Neural progenitor cell (in vitro differentiated cells): ENCODE data around the gene ZNF343. TPM values are rescaled to one million over a fixed set of nuclear protein-coding genes. Genes with fewer than 3 reads are reported as not detected.

ENCODE experiments used
- DNase-seq: peaks from one replicate; pipeline ENCODE4 v3.0.0-alpha.2; 2016; ENCODE audit warnings: low spot score
- H2AFZ ChIP-seq: fragments of 200-600 bp; sonication (generic); replicated peaks from 2 replicates; pipeline ENCODE4 v1.6.1; 2016; ENCODE audit warnings: antibody characterized with exemption
- H3F3A ChIP-seq: fragments of 200-600 bp; sonication (generic); 2 replicates; pipeline ENCODE4 v1.6.1; 2016; ENCODE audit warnings: antibody characterized with exemption, low read depth
- H3K27ac ChIP-seq: fragments of 200-600 bp; sonication (generic); 2 replicates; pipeline ENCODE4 v1.5.1; 2016; ENCODE audit warnings: mild to moderate bottlenecking
- H3K27me3 ChIP-seq: fragments of 200-600 bp; sonication (generic); 2 replicates; pipeline ENCODE4 v1.6.1; 2016; ENCODE audit warnings: mild to moderate bottlenecking, moderate library complexity
- H3K36me3 ChIP-seq: fragments of 200-600 bp; sonication (generic); 2 replicates; pipeline ENCODE4 v1.5.1; 2016
- H3K4me1 ChIP-seq: fragments of 200-600 bp; sonication (generic); 2 replicates; pipeline ENCODE4 v1.6.1; 2016; ENCODE audit warnings: mixed run types
- H3K4me2 ChIP-seq: fragments of 200-600 bp; sonication (generic); 2 replicates; pipeline ENCODE4 v1.6.1; 2016
- H3K4me3 ChIP-seq: fragments of 200-600 bp; sonication (generic); 2 replicates; pipeline ENCODE4 v1.5.1; 2016
- H3K79me2 ChIP-seq: fragments of 200-600 bp; sonication (generic); 2 replicates; pipeline ENCODE4 v1.6.1; 2016; ENCODE audit warnings: low read depth
- H3K9ac ChIP-seq: fragments of 200-600 bp; sonication (generic); 2 replicates; pipeline ENCODE4 v1.6.1; 2016
- H3K9me3 ChIP-seq: fragments of 200-600 bp; sonication (generic); 2 replicates; pipeline ENCODE4 v1.5.1; 2016; ENCODE audit warnings: low read depth
- H4K20me1 ChIP-seq: fragments of 200-600 bp; sonication (generic); 2 replicates; pipeline ENCODE4 v1.6.1; 2016; ENCODE audit warnings: low read depth
- H3K27ac Mint-ChIP-seq: 3 replicates; pipeline ENCODE4 v1.8.0; 2021; ENCODE audit warnings: mixed read lengths
- H3K27me3 Mint-ChIP-seq: 2 replicates; pipeline ENCODE4 v1.8.0; 2022; ENCODE audit warnings: low read depth, mild to moderate bottlenecking, inconsistent platforms, moderate library complexity, mixed read lengths; ENCODE audit not compliant: insufficient read depth
- H3K36me3 Mint-ChIP-seq: 3 replicates; pipeline ENCODE4 v1.8.0; 2021; ENCODE audit warnings: mixed read lengths
- H3K4me1 Mint-ChIP-seq: 3 replicates; pipeline ENCODE4 v1.8.0; 2021; ENCODE audit warnings: mixed read lengths
- H3K4me3 Mint-ChIP-seq: 3 replicates; pipeline ENCODE4 v1.8.0; 2021; ENCODE audit warnings: mild to moderate bottlenecking, moderate library complexity, mixed read lengths
- H3K9me3 Mint-ChIP-seq: 3 replicates; pipeline ENCODE4 v1.8.0; 2020; ENCODE audit warnings: mixed read lengths
- EZH2 ChIP-seq: fragments of 200-600 bp; sonication (generic); IDR thresholded peaks from 2 replicates; pipeline ENCODE4 v1.6.1; 2017; ENCODE audit warnings: antibody characterized with exemption, mild to moderate bottlenecking, moderate library complexity
- EZH2phosphoT487 ChIP-seq: fragments of 200-600 bp; sonication (generic); IDR thresholded peaks from 2 replicates; pipeline ENCODE4 v1.6.1; 2017; ENCODE audit warnings: antibody characterized with exemption
- total RNA-seq: library from RNA; depleted of rRNA; stranded (reverse); fragments of >200 nt; gene quantifications from 2 replicates; pipeline ENCODE4 v1.2.3, GENCODE V29; 2015; ENCODE audit warnings: low replicate concordance
- TF ChIP-seq, protein P1 (sequence below): fragments of 200-600 bp; sonication (generic); IDR thresholded peaks from 2 replicates; pipeline ENCODE4 v1.5.1; 2017; ENCODE audit warnings: antibody characterized with exemption, mild to moderate bottlenecking

ZNF343 gene
- total RNA-seq, 1 donor from 2014 or later, result 7.4 TPM

DNA sequence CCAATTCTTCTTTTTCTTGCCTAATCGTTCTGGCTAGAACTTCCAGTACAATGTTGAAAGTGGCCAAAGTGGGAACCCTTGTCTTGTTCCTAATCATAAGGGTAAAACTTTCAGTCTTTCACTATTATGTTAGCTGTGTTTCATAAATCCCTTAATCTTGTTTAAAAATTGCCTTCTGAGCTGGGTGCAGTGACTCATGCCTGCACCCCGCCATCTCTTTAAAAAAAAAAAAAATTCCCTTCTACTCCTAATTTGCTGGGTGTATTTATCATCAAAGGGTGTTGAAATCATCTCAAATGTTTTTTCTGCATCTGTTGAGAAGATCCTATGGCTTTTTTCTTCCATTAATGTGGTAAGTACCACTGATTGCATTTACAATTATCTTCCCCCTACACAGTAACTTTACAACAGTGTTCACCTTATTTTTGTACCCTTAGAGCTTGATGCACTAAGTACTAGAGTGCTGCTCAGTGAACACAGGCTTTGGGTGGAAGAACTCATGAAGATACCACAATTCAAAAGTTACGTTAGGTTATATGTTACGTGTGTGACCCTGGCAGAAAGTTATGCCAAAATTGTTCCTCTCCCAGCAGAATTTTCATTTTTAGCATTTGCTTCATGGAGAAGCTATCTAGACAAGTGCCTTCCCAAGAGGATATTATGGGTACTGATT is 47.8 kb downstream of the ZNF343 start:
- no peak overlapping the region for H3K4me2 ChIP-seq
- TF ChIP-seq EZH2phosphoT487 (no peak), EZH2 (no peak)
- TF ChIP-seq, protein P1, sequence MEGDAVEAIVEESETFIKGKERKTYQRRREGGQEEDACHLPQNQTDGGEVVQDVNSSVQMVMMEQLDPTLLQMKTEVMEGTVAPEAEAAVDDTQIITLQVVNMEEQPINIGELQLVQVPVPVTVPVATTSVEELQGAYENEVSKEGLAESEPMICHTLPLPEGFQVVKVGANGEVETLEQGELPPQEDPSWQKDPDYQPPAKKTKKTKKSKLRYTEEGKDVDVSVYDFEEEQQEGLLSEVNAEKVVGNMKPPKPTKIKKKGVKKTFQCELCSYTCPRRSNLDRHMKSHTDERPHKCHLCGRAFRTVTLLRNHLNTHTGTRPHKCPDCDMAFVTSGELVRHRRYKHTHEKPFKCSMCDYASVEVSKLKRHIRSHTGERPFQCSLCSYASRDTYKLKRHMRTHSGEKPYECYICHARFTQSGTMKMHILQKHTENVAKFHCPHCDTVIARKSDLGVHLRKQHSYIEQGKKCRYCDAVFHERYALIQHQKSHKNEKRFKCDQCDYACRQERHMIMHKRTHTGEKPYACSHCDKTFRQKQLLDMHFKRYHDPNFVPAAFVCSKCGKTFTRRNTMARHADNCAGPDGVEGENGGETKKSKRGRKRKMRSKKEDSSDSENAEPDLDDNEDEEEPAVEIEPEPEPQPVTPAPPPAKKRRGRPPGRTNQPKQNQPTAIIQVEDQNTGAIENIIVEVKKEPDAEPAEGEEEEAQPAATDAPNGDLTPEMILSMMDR, result no peak
- no peak overlapping the region for H3K4me3 ChIP-seq
- Mint-ChIP-seq H3K27ac (no peak overlapping the region), H3K4me3 (no peak overlapping the region), H3K9me3 (no peaks in the 10 kb centered on the region), H3K27me3 (peaks cover 3% of the 10 kb centered on the region), H3K36me3 (peaks cover 42% of the 10 kb centered on the region), H3K4me1 (no peaks in the 10 kb centered on the region)
- H3K4me1 ChIP-seq, result no peaks in the 10 kb centered on the region
- H3K27me3 ChIP-seq, result no peaks in the 10 kb centered on the region
- H3K36me3 ChIP-seq, result peaks cover 45% of the 10 kb centered on the region
- H3F3A ChIP-seq, result peaks cover 75% of the 10 kb centered on the region
- H4K20me1 ChIP-seq, result peaks cover 44% of the 10 kb centered on the region
- DNase-seq, result no peak
- no peaks in the 10 kb centered on the region for H3K9me3 ChIP-seq
- H3K79me2 ChIP-seq, result peaks cover 23% of the 10 kb centered on the region
- no peak overlapping the region for H2AFZ ChIP-seq
- H3K9ac ChIP-seq, result no peak overlapping the region
- no peak overlapping the region for H3K27ac ChIP-seq

DNA sequence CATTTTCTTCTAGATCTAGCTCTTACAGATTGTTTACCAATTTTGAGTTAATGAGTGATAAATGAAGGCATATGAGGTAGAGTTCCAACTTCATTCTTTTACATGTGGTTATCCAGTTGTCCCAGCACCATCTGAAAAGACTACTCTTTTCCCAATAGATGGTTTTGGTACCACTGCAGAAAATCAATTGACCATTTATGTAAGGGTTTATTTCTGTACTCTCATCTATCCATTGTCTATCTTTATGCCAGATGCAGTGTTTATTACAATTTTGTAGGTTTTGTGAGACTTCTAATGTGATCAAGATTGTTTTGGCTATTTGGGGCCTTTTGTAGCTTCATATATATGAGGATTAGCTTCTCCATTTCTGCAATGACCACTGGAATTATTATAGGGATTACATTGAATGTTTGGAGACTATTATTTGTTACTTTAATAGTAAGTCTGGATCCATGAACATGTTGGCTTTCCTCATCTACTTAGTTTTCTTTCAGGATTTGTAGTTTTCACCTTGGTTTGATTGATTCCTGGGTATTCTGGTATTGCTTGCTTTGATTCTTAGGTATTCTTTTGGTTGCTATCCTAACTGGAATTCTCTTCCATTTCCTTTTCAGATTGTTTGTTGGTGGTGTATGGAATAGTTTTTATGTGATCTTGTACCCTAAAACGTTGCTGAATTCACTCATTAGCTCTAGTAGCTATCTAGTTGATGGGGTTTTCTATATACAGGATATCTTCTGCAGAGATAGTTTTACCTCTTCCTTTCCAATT is 48.5 kb downstream of the ZNF343 start:
- no peaks in the 10 kb centered on the region for H3K4me1 Mint-ChIP-seq
- H3K4me3 Mint-ChIP-seq, result no peak overlapping the region
- no peak for DNase-seq
- peaks cover 3% of the 10 kb centered on the region for H3K27me3 Mint-ChIP-seq
- H3K4me2 ChIP-seq, result no peak overlapping the region
- peaks cover 45% of the 10 kb centered on the region for H3K36me3 ChIP-seq
- no peak overlapping the region for H3K27ac ChIP-seq
- no peaks in the 10 kb centered on the region for H3K9me3 Mint-ChIP-seq
- H3K9me3 ChIP-seq, result no peaks in the 10 kb centered on the region
- H3K4me1 ChIP-seq, result no peaks in the 10 kb centered on the region
- H2AFZ ChIP-seq, result no peak overlapping the region
- H3F3A ChIP-seq, result peaks cover 77% of the 10 kb centered on the region
- no peak overlapping the region for H3K27ac Mint-ChIP-seq
- peaks cover 16% of the 10 kb centered on the region for H3K79me2 ChIP-seq
- H4K20me1 ChIP-seq, result peaks cover 40% of the 10 kb centered on the region
- H3K27me3 ChIP-seq, result no peaks in the 10 kb centered on the region
- no peak overlapping the region for H3K4me3 ChIP-seq
- no peak overlapping the region for H3K9ac ChIP-seq
- TF ChIP-seq EZH2, result no peak
- TF ChIP-seq, protein P1, result no peak
- no peak for TF ChIP-seq EZH2phosphoT487
- peaks cover 36% of the 10 kb centered on the region for H3K36me3 Mint-ChIP-seq

DNA sequence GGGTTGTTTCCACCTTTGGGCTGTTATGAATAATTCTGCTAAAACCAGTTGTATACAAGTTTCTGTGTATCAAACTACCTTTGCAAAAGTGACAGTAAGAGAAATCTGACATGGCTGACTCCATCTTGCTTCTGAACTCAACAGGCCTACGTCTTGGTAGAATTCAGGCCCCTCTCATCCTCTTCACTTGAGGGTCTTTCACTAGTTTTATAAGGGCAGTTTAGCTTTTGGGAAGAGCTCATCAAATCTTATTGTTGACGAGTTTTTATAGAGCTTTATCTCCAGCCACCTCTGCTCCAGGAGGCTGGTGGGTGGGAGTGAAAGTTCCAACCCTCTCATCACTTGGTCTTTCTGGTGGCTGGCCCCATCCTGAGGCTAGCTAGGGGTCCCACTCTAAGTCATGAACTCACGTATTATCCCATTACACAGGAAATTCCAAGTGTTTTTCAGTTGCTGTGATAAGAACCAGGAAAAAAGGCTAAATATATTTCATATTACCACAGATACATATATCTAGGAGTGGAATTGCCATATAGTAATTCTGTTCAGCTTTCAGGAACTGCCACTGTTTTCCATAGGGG is 49.7 kb downstream of the ZNF343 start:
- Mint-ChIP-seq H3K27me3 (peaks cover 3% of the 10 kb centered on the region), H3K4me1 (no peaks in the 10 kb centered on the region), H3K27ac (no peak overlapping the region), H3K9me3 (no peaks in the 10 kb centered on the region), H3K4me3 (no peak overlapping the region), H3K36me3 (peaks cover 28% of the 10 kb centered on the region)
- no peaks in the 10 kb centered on the region for H3K9me3 ChIP-seq
- no peak overlapping the region for H3K9ac ChIP-seq
- H3K4me3 ChIP-seq, result no peak overlapping the region
- peaks cover 68% of the 10 kb centered on the region for H3F3A ChIP-seq
- H3K79me2 ChIP-seq, result peaks cover 4% of the 10 kb centered on the region
- TF ChIP-seq EZH2phosphoT487, result no peak
- TF ChIP-seq, protein P1, result no peak
- TF ChIP-seq EZH2, result no peak
- no peaks in the 10 kb centered on the region for H3K27me3 ChIP-seq
- peaks cover 33% of the 10 kb centered on the region for H3K36me3 ChIP-seq
- no peaks in the 10 kb centered on the region for H3K4me1 ChIP-seq
- no peak overlapping the region for H2AFZ ChIP-seq
- no peak overlapping the region for H3K27ac ChIP-seq
- no peak overlapping the region for H3K4me2 ChIP-seq
- H4K20me1 ChIP-seq, result peaks cover 29% of the 10 kb centered on the region
- DNase-seq, result no peak
